ENCODE measurements around the gene KLHDC8A.
A peak's percentile ranks its signal among the peaks of the same experiment; 100 is the strongest.
"Not testable (repeated sequence)": the region's sequence is repeated elsewhere in the genome, so short reads cannot be mapped to it uniquely, and the experiment has no call there.

Gene KLHDC8A

GRCh38 chr1:205370780-205371179 lies 14.1 kb upstream of the KLHDC8A start:
- no peak for DNase-seq

GRCh38 chr1:205369701-205370123 lies 13.0 kb upstream of the KLHDC8A start:
- no peak for DNase-seq

GRCh38 chr1:205368478-205368877 lies 11.8 kb upstream of the KLHDC8A start:
- no peak for DNase-seq

GRCh38 chr1:205365945-205366463 lies 9.3 kb upstream of the KLHDC8A start:
- DNase-seq = no peak

- not testable (repeated sequence) for DNase-seq
Observed at GRCh38 chr1:205365086-205365485, 8.4 kb upstream of the KLHDC8A start.

GRCh38 chr1:205360891-205361290 lies 4.2 kb upstream of the KLHDC8A start:
- no peak for DNase-seq

- DNase-seq = no peak
Observed at GRCh38 chr1:205359771-205360565, 3.2 kb upstream of the KLHDC8A start.

GRCh38 chr1:205358579-205358978 lies 1.9 kb upstream of the KLHDC8A start:
- DNase-seq = no peak

GRCh38 chr1:205357567-205357966 lies 845 bp upstream of the KLHDC8A start:
- no peak for DNase-seq

- peak; percentile 74 for DNase-seq
Observed at GRCh38 chr1:205355075-205355453, 1.7 kb downstream of the KLHDC8A start.

- DNase-seq = no peak
Observed at GRCh38 chr1:205354259-205355074, 2.3 kb downstream of the KLHDC8A start.

- DNase-seq = no peak
Observed at GRCh38 chr1:205353612-205354011, 3.1 kb downstream of the KLHDC8A start.

GRCh38 chr1:205353191-205353590 lies 3.5 kb downstream of the KLHDC8A start:
- DNase-seq = no peak

GRCh38 chr1:205351984-205352713 lies 4.6 kb downstream of the KLHDC8A start:
- no peak for DNase-seq

- no peak for DNase-seq
Observed at GRCh38 chr1:205350691-205351141, 6.0 kb downstream of the KLHDC8A start.

- DNase-seq = no peak
Observed at GRCh38 chr1:205350124-205350523, 6.6 kb downstream of the KLHDC8A start.

GRCh38 chr1:205348554-205349487 lies 7.9 kb downstream of the KLHDC8A start:
- peak; percentile 65 for DNase-seq

GRCh38 chr1:205346956-205347574 lies 9.7 kb downstream of the KLHDC8A start:
- DNase-seq = peak; percentile 43

GRCh38 chr1:205345761-205346160 lies 11.0 kb downstream of the KLHDC8A start:
- no peak for DNase-seq

GRCh38 chr1:205344066-205344928 lies 12.4 kb downstream of the KLHDC8A start:
- DNase-seq = no peak
